ENCODE results near the gene PRR19. TPM values are rescaled to one million over a fixed set of nuclear protein-coding genes. Genes with fewer than 3 reads are reported as not detected.

The PRR19 gene
- total and polyA plus RNA-seq, 10 of the 15 experiments (the other 5 are each of a cell fraction or from before 2014, with no cell fraction given) = 0.09 to 1.7 (median 0.73) TPM; not detected in 1

- SMC1A ChIA-PET (ENCODE audit: uncharacterized antibody, unreplicated experiment) = no interaction called here
- Histone ChIP-seq H4K20me1 (ENCODE audit: control insufficient read depth, insufficient read depth) (no peaks in the 10 kb centered on the region), H3K9ac (ENCODE audit: control insufficient read depth, insufficient read depth, low read length) (no peak overlapping the region), H2AFZ (ENCODE audit: control insufficient read depth, low read depth, low read length) (no peak overlapping the region), H3K4me2 (ENCODE audit: control insufficient read depth, insufficient read depth) (no peak overlapping the region), H3K27me3 (replicated peaks in 1 of 2; ENCODE audit: control insufficient read depth in 2 of 2, insufficient read depth in 2 of 2, low read length in 1 of 2) (0 out of 4 replicates have a peak, but pooled peaks cover 0 to 3% of the 10 kb centered on the region in 2 experiments), H3K79me2 (ENCODE audit: control insufficient read depth, insufficient read depth, low read length) (peaks cover 13% of the 10 kb centered on the region), H3K9me3 (replicated peaks; ENCODE audit: control insufficient read depth, insufficient read depth, low read length) (no peaks in the 10 kb centered on the region), H3K4me3 (no peak overlapping the region), H3K27ac (ENCODE audit: control insufficient read depth, insufficient read depth) (no peak overlapping the region), H3K4me1 (ENCODE audit: control insufficient read depth, insufficient read depth, low read length) (peaks cover 7% of the 10 kb centered on the region), H3K36me3 (ENCODE audit: control insufficient read depth in 2 of 2, insufficient read depth in 2 of 2, low read length in 1 of 2) (no peaks in the 10 kb centered on the region)
- CTCF ChIA-PET = interaction anchor here (1.9 to 2.9 kb wide), 2 partner anchors 72 to 105 kb away, joined by 7 to 11 read pairs; no protein-coding TSS in a partner anchor
- POLR2A ChIA-PET = interaction anchor here (1.0 kb wide), 1 partner anchor 68 kb away, joined by 3 read pairs; no protein-coding TSS in a partner anchor
- DNase-seq (ENCODE audit: low read depth, low spot score) (no peak), FAIRE-seq (no peak), ATAC-seq (no peak)
- intact Hi-C loops (cut with micrococcal nuclease; ENCODE audit: unreplicated experiment) = loop anchor here (5.0 to 10.0 kb wide), 2 partner anchors 93 to 224 kb away; no protein-coding TSS in a partner anchor
- in situ Hi-C loops (cut with MboI) = no loop called here
- 41% methylated on average over 2 of the region's 2 CpGs for WGBS (ENCODE audit: insufficient coverage, insufficient replicate concordance, low lambda C conversion rate, missing lambda C conversion rate)
- RAD21 ChIA-PET (ENCODE audit: unreplicated experiment) = no interaction called here
- TF ChIP-seq NFYB (IDR thresholded peaks at IDR 0.05; ENCODE audit: insufficient read depth, low read depth, low read length) = no peak
- TF ChIP-seq IKZF1 (conservative IDR thresholded peaks at IDR 0.05) = no peak
- no peak for TF ChIP-seq FOXM1 (IDR thresholded peaks at IDR 0.05; ENCODE audit: low read depth, low read length)
- TF ChIP-seq SUZ12 (IDR thresholded peaks at IDR 0.05; ENCODE audit: unreplicated experiment) = no peak
- no peak for TF ChIP-seq BMI1 (IDR thresholded peaks at IDR 0.05; ENCODE audit: borderline replicate concordance)
- TF ChIP-seq SMAD5 (IDR thresholded peaks at IDR 0.05; ENCODE audit: low read depth) = no peak
- no peak for TF ChIP-seq KLF5 (IDR thresholded peaks at IDR 0.05; ENCODE audit: partially characterized antibody)
- TF ChIP-seq MYC (IDR thresholded peaks at IDR 0.05; ENCODE audit: insufficient read depth, insufficient read length, insufficient replicate concordance, low read length, severe bottlenecking) = no peak
- no peak for TF ChIP-seq ATF2 (IDR thresholded peaks at IDR 0.05; ENCODE audit: low read length)
- no peak for TF ChIP-seq SREBF2 (IDR thresholded peaks at IDR 0.05; ENCODE audit: low read length)
- no peak for TF ChIP-seq MEF2B (IDR thresholded peaks at IDR 0.05; ENCODE audit: partially characterized antibody, poor library complexity, severe bottlenecking)
- TF ChIP-seq RAD21 (IDR thresholded peaks at IDR 0.05; ENCODE audit: insufficient read depth, low read depth, low read length) = no peak
- TF ChIP-seq NKRF (conservative IDR thresholded peaks at IDR 0.05) = no peak
- no peak for TF ChIP-seq E4F1 (IDR thresholded peaks at IDR 0.05; ENCODE audit: borderline replicate concordance, partially characterized antibody)
- no peak for TF ChIP-seq SMARCA5 (IDR thresholded peaks at IDR 0.05)
- BruUV-seq (replicated peaks) = no TSS peak
Measured at GRCh38 chr19:42328854-42329253, 26.9 kb downstream of the PRR19 start.

All from GM12878 (cell line).